Measurements from ENCODE around the gene DEAF1.

- TF ChIP-seq CTCF (IDR thresholded peaks at IDR 0.05; ENCODE audit: extremely low read depth in 1 of 2, insufficient read depth in 1 of 2, low read depth in 1 of 2, low read length in 2 of 2) = no peak
- no peak for TF ChIP-seq POLR2A (IDR thresholded peaks at IDR 0.05; ENCODE audit: low read depth, low read length)
- TF ChIP-seq FOS (IDR thresholded peaks at IDR 0.05; ENCODE audit: borderline replicate concordance, insufficient read depth, low read length) = no peak
- no peak for TF ChIP-seq EZH2 (IDR thresholded peaks at IDR 0.05; ENCODE audit: borderline replicate concordance, low read depth, low read length, severe bottlenecking)
- TF ChIP-seq JUN (IDR thresholded peaks at IDR 0.05; ENCODE audit: borderline replicate concordance, insufficient read depth, insufficient read length, low read depth) = no peak
These were observed 68.3 kb downstream of the DEAF1 start, which contains the start of gene SCT for GRCh38 chr11:626475-627307.

Measured in endothelial cell of umbilical vein (primary cell).